ENCODE data around the gene CNRIP1. TPM values are rescaled to one million over a fixed set of nuclear protein-coding genes. Genes with fewer than 3 reads are reported as not detected.

CNRIP1 gene
- polyA plus RNA-seq, 2 of the 4 experiments (the other 2 are of a cell fraction) = 0.93 to 2.9 TPM

GRCh38 chr2:68280348-68280747 lies 39.4 kb downstream of the CNRIP1 start:
- 5% methylated on average over 1 of the region's 1 CpG for WGBS (ENCODE audit: missing lambda C conversion rate)
- ATAC-seq (no peak), DNase-seq (ENCODE audit: low read depth in 1 of 2, low spot score in 1 of 2) (no peak), FAIRE-seq (no peak)
- H3K27ac ChIP-seq = no peak overlapping the region
- TF ChIP-seq NFE2L2 (conservative IDR thresholded peaks at IDR 0.05; ENCODE audit: low read length) (no peak), USF2 (IDR thresholded peaks at IDR 0.05) (no peak), CEBPB (IDR thresholded peaks at IDR 0.05) (no peak), HOXB5 (CRISPR knock-in tag; IDR thresholded peaks at IDR 0.05) (no peak), TFCP2L1 (CRISPR knock-in tag; IDR thresholded peaks at IDR 0.05) (no peak), CTCF (IDR thresholded peaks at IDR 0.05) (no peak), FOXS1 (CRISPR knock-in tag; IDR thresholded peaks at IDR 0.05) (no peak), RNF2 (IDR thresholded peaks at IDR 0.05; ENCODE audit: borderline replicate concordance, low read depth) (no peak)
- CTCF ChIA-PET = interaction anchor here (1.4 to 2.1 kb wide), 2 partner anchors 123 to 158 kb away, joined by 3 to 7 read pairs; partner anchors contain the start of gene PNO1
- POLR2A ChIA-PET = no interaction called here
- H3K9me3 ChIP-seq = no peaks in the 10 kb centered on the region
- H3K4me3 ChIP-seq = no peak overlapping the region
- 0 out of 3 replicates have a peak, but pooled peaks cover 3% of the 10 kb centered on the region for H3K4me1 ChIP-seq
- H3K4me2 ChIP-seq = no peak overlapping the region

GRCh38 chr2:68279691-68280090 lies 40.1 kb downstream of the CNRIP1 start:
- Histone ChIP-seq H3K4me2 (no peak overlapping the region), H3K9me3 (no peaks in the 10 kb centered on the region), H3K27ac (no peak overlapping the region), H3K4me1 (0 out of 3 replicates have a peak, but pooled peaks cover 3% of the 10 kb centered on the region), H3K4me3 (no peak overlapping the region)
- no peak for FAIRE-seq
- POLR2A ChIA-PET = no interaction called here
- WGBS (ENCODE audit: missing lambda C conversion rate) = 32% methylated on average over 4 of the region's 4 CpGs
- no peak for ATAC-seq
- CTCF ChIA-PET = interaction anchor here (1.4 to 2.1 kb wide), 2 partner anchors 122 to 158 kb away, joined by 3 to 7 read pairs; partner anchors contain the start of gene PNO1
- no peak for DNase-seq (ENCODE audit: low read depth in 1 of 2, low spot score in 1 of 2)
- no peak for TF ChIP-seq FOSL2 (IDR thresholded peaks at IDR 0.05)
- TF ChIP-seq FOSL2 (CRISPR knock-in tag; IDR thresholded peaks at IDR 0.05) = no peak
- TF ChIP-seq NPAS2 (CRISPR knock-in tag; IDR thresholded peaks at IDR 0.05; ENCODE audit: borderline replicate concordance) = no peak
- TF ChIP-seq SREBF2 (IDR thresholded peaks at IDR 0.05) = no peak
- TF ChIP-seq MAFK (IDR thresholded peaks at IDR 0.05; ENCODE audit: partially characterized antibody) = no peak
- no peak for TF ChIP-seq JUN (IDR thresholded peaks at IDR 0.05)
- TF ChIP-seq HEYL (CRISPR knock-in tag; IDR thresholded peaks at IDR 0.05) = no peak
- no peak for TF ChIP-seq KDM5A (IDR thresholded peaks at IDR 0.05)
- TF ChIP-seq TP53 (CRISPR knock-in tag; IDR thresholded peaks at IDR 0.05) = no peak
- TF ChIP-seq CBX2 (IDR thresholded peaks at IDR 0.05; ENCODE audit: borderline replicate concordance, low read depth) = no peak
- TF ChIP-seq ZC3H11A (IDR thresholded peaks at IDR 0.05) = no peak
- no peak for TF ChIP-seq RFX5 (IDR thresholded peaks at IDR 0.05)

DNA sequence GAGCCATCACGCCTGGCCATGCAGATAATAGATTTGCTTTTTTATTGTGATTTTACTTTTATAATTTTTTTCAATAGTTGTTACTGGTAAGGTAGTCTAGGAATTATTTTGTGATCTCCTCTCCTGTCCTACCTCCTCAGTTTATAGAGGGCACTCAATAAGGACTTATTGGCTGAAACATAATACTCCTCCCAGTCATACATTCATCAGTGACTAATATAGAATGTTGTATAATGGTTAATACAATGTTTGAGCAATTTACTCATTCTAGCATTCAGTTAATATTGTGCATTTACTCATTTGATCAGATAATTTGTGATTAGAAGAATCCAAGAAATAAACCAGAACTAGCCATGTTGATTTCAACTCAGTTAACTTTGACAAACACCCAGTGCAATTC lies 41.6 kb downstream of the CNRIP1 start:
- WGBS (ENCODE audit: missing lambda C conversion rate) = 35% methylated on average over 1 of the region's 1 CpG
- Histone ChIP-seq H3K4me2 (no peak overlapping the region), H3K9me3 (no peaks in the 10 kb centered on the region), H3K4me3 (no peak overlapping the region), H3K27ac (no peak overlapping the region), H3K4me1 (0 out of 3 replicates have a peak, but pooled peaks cover 3% of the 10 kb centered on the region)
- no peak for ATAC-seq
- ChIA-PET POLR2A (no interaction called here), CTCF (interaction anchor here (0.6 to 1.7 kb wide), 8 partner anchors 14 to 156 kb away, joined by 3 to 9 read pairs (median 3); partner anchors contain the start of gene PPP3R1)
- DNase-seq (ENCODE audit: low read depth in 1 of 2, low spot score in 1 of 2) = no peak
- no peak for FAIRE-seq
- TF ChIP-seq NR3C1 (IDR thresholded peaks at IDR 0.05) = no peak
- TF ChIP-seq RNF2 (IDR thresholded peaks at IDR 0.05; ENCODE audit: borderline replicate concordance, low read depth) = no peak
- TF ChIP-seq ZC3H11A (IDR thresholded peaks at IDR 0.05) = no peak
- no peak for TF ChIP-seq USF2 (IDR thresholded peaks at IDR 0.05)
- TF ChIP-seq HEYL (CRISPR knock-in tag; IDR thresholded peaks at IDR 0.05) = no peak
- no peak for TF ChIP-seq EHF (CRISPR knock-in tag; IDR thresholded peaks at IDR 0.05)
- TF ChIP-seq PHF8 (IDR thresholded peaks at IDR 0.05; ENCODE audit: borderline replicate concordance, low read depth) = no peak
- TF ChIP-seq NFE2L2 (conservative IDR thresholded peaks at IDR 0.05; ENCODE audit: low read length) = no peak
- TF ChIP-seq, protein P1, sequence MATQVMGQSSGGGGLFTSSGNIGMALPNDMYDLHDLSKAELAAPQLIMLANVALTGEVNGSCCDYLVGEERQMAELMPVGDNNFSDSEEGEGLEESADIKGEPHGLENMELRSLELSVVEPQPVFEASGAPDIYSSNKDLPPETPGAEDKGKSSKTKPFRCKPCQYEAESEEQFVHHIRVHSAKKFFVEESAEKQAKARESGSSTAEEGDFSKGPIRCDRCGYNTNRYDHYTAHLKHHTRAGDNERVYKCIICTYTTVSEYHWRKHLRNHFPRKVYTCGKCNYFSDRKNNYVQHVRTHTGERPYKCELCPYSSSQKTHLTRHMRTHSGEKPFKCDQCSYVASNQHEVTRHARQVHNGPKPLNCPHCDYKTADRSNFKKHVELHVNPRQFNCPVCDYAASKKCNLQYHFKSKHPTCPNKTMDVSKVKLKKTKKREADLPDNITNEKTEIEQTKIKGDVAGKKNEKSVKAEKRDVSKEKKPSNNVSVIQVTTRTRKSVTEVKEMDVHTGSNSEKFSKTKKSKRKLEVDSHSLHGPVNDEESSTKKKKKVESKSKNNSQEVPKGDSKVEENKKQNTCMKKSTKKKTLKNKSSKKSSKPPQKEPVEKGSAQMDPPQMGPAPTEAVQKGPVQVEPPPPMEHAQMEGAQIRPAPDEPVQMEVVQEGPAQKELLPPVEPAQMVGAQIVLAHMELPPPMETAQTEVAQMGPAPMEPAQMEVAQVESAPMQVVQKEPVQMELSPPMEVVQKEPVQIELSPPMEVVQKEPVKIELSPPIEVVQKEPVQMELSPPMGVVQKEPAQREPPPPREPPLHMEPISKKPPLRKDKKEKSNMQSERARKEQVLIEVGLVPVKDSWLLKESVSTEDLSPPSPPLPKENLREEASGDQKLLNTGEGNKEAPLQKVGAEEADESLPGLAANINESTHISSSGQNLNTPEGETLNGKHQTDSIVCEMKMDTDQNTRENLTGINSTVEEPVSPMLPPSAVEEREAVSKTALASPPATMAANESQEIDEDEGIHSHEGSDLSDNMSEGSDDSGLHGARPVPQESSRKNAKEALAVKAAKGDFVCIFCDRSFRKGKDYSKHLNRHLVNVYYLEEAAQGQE (IDR thresholded peaks at IDR 0.05) = no peak
- no peak for TF ChIP-seq ZFP36 (IDR thresholded peaks at IDR 0.05; ENCODE audit: borderline replicate concordance, partially characterized antibody)
- TF ChIP-seq CHD4 (IDR thresholded peaks at IDR 0.05; ENCODE audit: borderline replicate concordance) = no peak
- no peak for TF ChIP-seq NPAS2 (CRISPR knock-in tag; IDR thresholded peaks at IDR 0.05; ENCODE audit: borderline replicate concordance)
- no peak for TF ChIP-seq SREBF2 (IDR thresholded peaks at IDR 0.05)
- no peak for TF ChIP-seq FOSB (CRISPR knock-in tag; IDR thresholded peaks at IDR 0.05)
- no peak for TF ChIP-seq ZNF302 (CRISPR knock-in tag; IDR thresholded peaks at IDR 0.05)

All from A549 (cell line).